GM21786 (cell line): Measurements from ENCODE around the gene CASP4.
"Not testable (repeated sequence)": the region's sequence is repeated elsewhere in the genome, so short reads cannot be mapped to it uniquely, and the experiment has no call there.

Experiments used
- ATAC-seq: cut with Tn5 transposase; IDR thresholded peaks from one replicate; pipeline ENCODE4 v1.9.1; 2021; ENCODE audit not compliant: unreplicated experiment

CASP4 gene

DNA sequence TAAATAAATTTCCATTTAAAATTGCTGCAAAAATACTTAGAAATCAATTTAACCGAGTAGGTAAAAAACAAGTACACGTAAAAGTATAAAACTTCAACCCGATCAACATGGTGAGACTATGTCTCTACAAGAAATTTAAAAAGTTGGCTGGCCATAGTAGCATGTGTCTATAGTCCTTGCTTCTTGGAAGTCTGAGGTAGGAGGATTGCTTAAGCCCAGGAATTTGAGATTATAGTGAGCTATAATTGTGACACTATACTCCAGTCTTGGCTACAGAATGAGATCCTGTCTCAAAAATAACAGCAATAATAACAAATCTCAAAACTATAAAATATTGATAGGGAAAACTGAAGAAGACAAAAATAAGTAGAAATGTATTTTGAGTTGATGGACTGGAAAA, 11.1 kb downstream of the CASP4 start:
- ATAC-seq, result no peak

GRCh38 chr11:104956528-104956927, 11.8 kb downstream of the CASP4 start:
- no peak for ATAC-seq

GRCh38 chr11:104946907-104947306, 21.5 kb downstream of the CASP4 start:
- ATAC-seq, result peak; percentile 97

- no peak for ATAC-seq
Observed at GRCh38 chr11:104944076-104944475, 24.3 kb downstream of the CASP4 start.

GRCh38 chr11:104943561-104943960, 24.8 kb downstream of the CASP4 start:
- no peak for ATAC-seq

DNA sequence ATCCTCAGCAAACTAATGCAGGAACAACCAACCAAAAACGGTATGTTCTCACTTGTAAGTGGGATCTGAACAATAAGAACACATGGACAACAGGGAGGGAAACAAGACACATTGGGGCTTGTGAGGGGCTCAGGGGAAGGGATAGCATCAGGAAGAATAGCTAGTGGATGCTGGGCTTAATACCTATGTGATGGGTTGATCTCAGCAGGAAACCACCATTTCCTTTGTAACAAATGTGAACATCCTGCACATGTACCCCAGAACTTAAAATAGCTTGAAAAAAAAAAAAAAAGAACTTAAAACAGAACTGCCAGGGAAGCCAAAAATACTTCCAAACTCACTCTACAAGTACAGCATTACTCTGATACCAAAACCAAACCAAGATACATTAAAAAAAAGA, 33.8 kb downstream of the CASP4 start:
- no peak for ATAC-seq

GRCh38 chr11:104934073-104934472, 34.3 kb downstream of the CASP4 start:
- not testable (repeated sequence) for ATAC-seq

DNA sequence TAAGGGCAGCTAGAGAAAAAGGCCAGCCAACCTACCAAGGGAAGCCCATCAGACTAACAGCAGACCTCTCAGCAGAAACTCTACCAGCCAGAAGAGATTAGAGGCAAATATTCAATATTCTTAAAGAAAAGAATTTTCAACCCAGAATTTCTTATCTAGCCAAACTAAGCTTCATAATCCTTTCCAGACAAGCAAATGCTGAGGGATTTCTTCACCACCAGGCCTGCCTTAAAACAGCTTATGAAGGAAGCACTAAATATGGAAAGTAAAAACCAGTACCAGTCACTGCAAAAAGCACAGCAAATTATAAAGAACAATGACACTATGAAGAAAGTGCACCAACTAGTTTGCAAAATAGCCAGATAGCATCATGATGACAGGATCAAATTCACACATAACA, 39.6 kb downstream of the CASP4 start:
- no peak for ATAC-seq

DNA sequence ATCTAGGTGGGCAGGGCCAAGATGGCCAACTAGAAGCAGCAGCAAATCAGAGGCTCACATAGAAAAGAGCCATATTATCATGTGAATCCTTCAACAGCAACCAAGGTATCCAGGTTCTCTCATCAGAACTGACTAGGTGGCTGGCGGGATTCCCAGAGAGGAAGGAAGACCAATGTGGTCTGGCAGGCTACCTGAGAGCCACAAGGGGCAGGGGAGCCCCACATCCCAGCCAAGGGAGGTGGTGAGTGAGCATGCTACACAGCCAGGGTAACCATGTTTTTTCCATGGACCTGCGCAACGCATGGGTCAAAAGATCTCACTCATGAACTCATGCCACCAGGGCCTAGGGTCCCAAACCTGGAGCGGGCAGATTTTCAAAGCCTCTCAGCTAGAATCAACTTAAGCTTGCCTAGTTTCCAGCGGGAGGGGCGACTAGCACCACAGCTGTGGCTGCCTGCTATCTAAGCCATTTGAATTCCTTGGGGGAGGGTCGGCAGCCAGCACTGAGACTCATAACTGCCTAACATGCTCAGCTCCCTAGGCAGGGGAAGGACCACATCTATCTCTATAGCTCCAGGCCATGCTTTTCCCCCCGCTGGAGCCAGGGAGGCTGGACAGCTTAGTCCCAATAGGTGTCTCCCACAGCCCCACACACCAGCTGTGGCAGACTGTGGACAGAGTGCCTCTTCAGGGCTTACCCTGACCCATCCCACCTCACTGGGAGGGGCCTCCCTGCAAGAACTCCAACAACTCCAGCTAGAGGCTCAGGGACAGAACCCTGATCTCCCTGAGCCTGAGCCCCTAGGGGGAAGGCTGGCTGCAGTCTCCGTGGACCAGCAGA, 41.4 kb downstream of the CASP4 start:
- ATAC-seq, result no peak

DNA sequence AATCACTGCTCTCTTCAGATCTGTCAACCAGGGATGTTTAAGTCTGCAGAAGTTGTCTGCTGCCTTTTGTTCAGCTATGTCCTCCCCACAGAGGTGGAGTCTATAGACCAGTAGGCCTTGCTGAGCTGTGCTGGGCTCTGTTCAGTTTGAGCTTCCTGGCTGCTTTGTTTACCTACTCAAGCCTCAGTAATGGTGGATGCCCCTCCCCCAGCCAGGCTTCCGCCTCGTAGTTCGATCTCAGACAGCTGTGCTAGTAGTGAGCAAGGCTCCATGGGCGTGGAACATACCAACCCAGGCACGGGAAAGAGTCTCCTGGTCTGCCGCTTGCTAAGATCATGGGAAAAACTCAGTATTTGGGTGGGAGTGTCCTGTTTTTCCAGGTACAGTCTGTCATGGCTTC, 42.5 kb downstream of the CASP4 start:
- no peak for ATAC-seq

GRCh38 chr11:104918113-104918824, 50.1 kb downstream of the CASP4 start:
- ATAC-seq, result no peak

GRCh38 chr11:104917271-104918112, 50.9 kb downstream of the CASP4 start:
- ATAC-seq, result no peak

DNA sequence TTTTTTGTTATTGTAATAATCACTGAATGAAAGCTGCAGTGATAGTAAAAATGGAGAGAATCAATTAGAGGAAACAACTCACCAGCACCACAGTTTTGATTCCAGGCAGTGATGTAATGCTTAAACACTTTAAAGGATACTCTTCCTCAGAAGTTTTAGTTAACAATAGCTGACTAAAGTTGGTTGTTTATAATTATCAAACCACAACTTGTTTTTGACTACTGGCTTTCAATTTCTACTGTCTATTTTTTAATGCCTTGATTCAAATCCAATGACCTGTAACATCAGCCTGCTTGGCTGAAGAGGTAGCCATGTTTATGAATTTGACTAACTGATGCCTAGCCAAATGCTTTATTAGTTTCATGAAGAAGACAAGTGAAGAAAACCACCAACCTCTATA, 51.9 kb downstream of the CASP4 start:
- ATAC-seq, result no peak

- ATAC-seq, result no peak
Observed at GRCh38 chr11:104912102-104912501, 56.3 kb downstream of the CASP4 start.

GRCh38 chr11:104908186-104908531, 60.2 kb downstream of the CASP4 start:
- peak; percentile 7 for ATAC-seq

GRCh38 chr11:104907521-104908185, 60.7 kb downstream of the CASP4 start:
- peak; percentile 81 for ATAC-seq

DNA sequence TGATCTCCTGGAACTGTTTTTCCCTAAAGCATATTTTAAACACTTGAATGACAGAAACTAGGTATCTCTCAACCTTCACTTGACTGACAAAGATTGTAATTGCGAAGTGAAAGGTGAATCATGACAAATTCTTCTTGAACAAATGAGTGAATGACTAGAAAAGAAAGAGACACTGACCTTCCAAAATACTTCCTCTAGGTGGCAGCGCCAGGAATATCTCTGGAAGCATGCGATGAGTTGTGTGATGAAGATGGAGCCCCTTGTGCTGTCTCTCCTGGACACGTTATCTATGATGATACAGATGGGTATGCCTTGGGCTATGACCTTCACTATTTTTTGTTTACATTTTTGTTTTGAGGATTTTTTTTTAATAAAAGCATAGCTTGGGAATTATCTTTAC, 63.1 kb downstream of the CASP4 start:
- ATAC-seq, result no peak

GRCh38 chr11:104899226-104899625, 69.1 kb downstream of the CASP4 start:
- ATAC-seq, result no peak

GRCh38 chr11:104898685-104899013, 69.7 kb downstream of the CASP4 start:
- ATAC-seq, result no peak

GRCh38 chr11:104897891-104898684, 70.3 kb downstream of the CASP4 start, which contains the start of gene CASP12:
Gene CASP12, minus strand, starts transcription at chr11:104898460.
- peak; percentile 77 for ATAC-seq
